GM21717 (cell line): ENCODE results near the gene RADIL.

Source experiments
- ATAC-seq: cut with Tn5 transposase; IDR thresholded peaks from one replicate; pipeline ENCODE4 v1.9.1; 2021; ENCODE audit warnings: mild to moderate bottlenecking, moderate library complexity; ENCODE audit not compliant: unreplicated experiment

RADIL gene

DNA sequence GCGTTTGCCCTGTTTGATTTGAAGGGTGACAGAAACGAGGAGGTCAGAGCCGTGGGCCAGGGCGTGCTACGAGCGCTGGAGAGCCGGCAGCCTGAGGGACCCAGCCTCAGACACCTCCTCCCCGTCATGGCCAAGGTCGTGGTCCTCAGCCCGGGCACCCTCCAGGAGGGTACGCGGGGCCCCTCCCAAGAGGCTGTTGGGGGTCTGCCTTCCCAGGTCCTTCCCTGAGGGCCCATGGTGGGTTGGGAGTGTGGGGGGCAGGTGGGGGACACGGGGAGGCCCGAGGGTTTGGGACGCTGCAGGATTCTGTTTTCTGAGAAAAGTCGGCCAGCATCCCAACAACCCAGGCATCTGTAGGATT lies 100.2 kb downstream of the RADIL start:
- ATAC-seq = no peak

DNA sequence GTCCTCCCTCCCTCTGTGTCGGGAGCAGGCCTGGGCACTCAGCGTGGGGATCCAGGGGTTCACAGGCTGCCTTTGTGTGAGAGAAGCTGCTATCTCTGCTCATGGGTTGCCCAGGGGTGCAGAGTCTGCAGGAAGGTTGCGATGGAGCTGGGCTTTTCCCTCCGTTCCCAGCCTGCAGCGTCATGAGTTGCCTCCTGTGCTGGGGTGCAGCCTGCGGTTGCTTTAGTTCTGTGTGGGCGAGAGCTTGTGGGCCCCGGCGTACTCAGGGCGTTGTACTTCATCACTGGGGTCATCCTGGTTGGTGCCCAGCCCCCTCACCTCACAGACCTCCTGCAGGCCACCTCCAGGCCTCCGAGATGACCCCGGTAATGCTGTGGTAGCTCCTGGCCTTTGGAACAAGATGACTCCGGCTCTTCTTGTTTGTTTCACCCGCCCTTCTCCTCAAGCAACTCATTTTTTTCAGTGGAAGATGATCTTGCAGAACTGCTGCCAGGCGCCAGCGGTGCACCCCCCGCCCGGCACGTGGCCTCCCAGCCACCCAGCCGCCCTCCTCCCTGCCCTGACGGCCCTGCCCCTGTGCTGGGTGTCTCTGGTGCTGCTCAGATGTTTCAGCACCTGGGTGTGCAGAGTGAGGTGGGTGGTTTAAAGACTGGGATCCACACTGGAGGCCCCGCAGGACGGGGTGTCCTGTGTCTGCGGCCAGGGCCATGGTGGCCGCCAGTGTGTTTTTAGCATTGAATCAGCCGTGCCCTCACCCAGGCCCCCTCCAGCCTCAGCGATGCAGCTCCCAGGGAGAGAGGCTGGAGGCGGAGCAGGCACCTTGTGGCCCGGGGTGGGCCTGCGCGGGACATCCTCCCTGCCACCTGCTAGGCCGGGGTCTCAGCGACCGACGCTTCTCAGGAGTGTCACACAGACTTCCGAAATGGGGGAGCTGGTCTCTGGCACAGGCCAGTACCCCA lies 100.9 kb downstream of the RADIL start:
- ATAC-seq = no peak

DNA sequence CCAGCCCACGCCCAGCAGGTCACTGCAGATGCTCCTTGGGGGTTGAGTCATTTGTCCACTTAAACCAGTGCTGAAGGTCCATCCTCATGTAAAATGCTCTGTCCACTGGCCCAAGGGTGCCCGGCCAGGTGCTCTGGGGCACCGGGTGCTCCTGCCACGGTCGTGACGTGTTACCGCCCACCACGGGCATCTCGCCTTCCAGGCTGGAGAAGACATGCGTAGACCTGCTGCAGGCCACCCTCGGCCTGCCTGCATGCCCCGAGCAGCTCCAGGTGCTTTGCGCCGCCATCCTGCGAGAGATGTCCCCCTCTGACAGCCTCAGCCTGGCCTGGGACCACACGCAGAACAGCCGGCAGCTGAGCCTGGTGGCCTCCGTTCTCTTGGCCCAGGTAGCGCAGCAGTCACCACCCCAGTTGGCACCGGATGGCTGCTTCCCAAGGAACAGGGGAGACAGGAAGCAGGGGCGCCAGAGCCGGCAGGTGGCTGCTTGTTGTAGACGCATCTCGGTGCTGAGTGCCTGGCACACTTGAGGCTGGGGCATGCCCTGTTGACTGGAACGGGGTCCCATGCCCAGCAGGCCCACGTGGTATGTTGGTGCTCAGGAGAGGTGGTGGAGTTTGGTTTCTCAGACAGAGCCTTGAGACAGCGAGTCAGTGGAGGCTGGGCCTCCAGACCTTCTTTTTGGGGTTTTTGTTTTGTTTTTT lies 102.0 kb downstream of the RADIL start:
- ATAC-seq = no peak

DNA sequence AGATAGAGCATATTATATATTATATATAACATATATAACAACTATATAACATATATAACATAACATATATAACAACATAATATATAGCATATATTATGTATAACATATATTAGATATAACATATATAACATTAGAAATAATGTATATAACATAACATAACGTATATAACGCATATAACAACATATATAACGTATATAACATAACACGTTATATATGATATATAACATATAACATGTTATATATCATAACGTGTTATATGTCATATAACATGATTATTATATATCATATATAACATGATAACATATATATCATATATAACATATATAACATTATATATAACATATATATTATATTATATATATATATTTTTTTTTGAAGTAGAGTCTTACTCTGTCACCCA lies 104.4 kb downstream of the RADIL start:
- no peak for ATAC-seq

DNA sequence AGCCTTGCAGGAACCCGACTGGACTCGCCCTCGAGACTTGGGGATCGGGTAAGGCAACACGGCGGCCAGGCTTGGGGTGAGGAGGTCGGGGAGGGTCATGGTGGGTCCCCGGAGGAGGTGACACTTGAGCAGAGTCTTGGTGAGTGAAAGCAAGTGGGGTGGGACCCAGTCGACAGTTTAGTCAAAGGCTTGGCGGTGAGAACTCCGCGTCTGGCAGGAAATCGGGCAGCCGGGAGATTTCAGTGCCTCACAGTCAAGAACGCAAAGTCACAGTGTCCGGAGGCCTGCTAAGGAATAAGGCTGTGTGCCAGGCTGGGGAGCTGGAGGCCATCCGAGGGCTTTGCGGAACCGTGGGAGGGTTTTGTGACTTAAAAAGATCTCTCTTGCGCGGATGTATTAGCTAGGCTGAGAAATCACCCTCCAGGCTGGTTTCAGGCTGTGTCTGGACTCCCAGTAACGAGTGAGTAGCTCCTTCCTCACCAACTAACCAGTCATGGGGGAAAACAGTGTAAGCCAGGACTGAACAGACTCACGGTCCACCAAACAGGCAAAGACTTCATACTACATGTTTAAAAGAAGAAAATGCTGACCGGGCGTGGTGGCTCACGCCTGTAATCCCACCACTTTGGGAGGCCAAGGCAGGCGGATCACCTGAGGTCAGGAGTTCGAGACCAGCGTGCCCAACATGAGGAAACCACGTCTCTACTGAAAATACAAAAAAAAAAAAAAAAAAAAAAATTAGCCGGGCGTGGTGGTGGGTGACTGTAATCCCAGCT lies 107.5 kb downstream of the RADIL start:
- peak; percentile 24 for ATAC-seq

DNA sequence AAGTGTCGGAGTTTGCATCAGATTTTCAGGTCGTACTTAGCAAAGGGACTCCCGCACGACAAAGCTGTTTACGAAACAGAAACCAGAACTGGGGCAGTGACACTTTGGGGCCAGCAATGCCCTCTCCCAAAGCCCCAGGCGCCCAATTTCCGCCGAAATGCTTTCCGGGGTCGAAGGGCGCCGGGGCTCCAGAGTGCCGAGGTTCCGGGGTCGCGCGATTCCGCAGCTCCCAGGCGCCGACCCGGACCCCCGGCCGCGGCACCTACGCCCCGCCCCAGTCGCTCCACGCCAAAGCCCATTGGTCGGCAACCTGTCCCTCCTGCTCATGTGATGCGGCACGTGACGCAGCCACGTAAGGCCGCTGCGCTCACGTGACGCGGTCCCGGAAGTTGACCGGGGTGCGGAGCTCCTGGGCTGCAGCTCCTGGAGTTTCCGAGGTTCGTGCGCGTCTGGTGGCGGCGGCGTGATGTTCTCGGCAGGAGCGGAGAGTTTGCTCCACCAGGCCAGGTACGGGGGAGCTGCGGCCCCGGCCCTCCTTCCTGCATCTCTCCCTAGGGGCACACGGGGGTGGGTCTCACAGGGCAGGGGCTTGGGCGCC lies 108.2 kb downstream of the RADIL start, which contains the start of gene AP5Z1:
TSS of gene AP5Z1 (plus strand) at position 374 of the 598 bp plus-strand sequence. CDS start at position 467, 93 bp downstream.
- ATAC-seq = peak; percentile 87

DNA sequence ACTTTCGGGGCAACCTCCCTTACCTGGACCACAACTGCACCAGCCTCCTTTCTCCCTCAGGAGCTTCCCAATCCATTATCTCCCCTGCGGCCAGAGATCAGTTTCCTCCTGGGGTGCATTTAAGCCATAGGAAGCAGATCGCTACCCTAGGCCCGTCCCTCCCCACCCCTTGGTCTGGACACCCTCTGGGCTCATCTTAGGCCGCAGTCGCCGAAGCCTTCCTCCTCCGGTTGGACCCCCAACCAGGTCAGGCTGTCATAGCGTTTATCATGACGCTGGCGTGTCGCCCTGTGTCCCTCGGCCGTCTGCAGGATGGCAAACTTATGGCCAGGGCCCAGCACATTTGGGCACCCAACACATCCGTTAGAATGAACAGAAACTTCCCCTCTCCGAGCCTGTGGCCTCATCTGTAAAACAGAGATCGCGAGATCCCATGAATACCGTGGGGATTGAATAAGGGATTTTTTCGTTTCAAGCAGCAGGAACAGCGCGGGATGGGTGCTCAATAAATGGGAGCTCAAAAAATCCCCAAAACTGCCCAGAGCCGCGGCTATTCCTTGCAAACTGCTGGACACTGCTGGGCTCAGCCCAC lies 108.8 kb downstream of the RADIL start:
- peak; percentile 35 for ATAC-seq

DNA sequence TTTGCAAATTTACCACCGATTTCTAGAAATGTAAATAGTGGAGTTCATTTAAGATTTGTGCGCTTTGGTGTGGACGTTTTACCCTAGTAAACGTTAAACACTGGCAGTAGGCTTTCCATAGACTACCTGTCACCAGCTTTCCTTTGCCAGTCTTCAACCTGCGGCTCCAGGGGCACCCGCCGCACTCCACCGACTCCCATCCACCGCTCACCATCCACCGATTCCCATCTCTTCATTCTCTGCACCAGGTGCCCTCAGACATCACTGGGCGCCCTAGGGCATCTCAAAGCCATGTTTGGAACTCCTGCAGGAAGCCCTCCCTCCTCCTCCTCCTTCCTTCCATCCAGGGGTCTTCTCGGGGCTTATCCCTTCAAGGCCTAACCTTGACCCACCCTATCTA lies 109.5 kb downstream of the RADIL start:
- no peak for ATAC-seq

DNA sequence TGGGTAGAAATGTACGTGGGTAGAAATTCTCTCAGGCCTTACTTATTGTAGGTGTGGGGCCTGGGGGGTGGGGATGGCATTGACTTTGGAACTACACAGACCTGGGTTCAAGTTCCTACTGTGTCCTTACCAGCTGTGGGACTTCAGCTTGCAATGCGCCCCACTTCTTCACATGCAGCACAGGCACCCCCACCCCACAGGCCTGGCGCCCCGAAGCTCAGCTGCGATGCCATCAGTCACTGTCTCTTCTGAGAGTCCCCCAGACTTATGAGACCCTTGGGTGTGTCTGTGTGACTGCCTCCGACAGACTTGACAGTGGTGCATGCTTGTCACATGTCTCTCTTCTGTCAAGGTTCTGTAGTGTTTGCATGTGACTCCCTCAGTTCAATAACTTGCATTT lies 111.2 kb downstream of the RADIL start:
- ATAC-seq = no peak

DNA sequence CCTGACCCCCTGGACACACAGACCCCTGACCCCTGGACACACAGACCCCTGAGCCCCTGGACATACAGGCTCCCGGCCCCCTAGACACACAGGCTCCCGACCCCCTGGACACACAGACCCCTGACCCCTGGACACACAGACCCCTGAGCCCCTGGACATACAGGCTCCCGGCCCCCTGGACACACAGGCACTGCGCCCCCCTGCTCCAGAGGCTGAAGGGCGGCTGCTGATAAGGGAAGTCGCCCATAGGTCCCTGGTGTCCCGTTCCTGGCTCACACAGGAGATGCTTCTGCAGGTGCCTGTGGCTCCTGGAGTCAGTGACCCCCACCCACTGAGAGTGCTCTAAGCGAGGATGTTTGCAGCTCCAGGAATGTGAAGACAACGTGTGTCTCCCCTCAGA lies 111.8 kb downstream of the RADIL start:
- no peak for ATAC-seq

DNA sequence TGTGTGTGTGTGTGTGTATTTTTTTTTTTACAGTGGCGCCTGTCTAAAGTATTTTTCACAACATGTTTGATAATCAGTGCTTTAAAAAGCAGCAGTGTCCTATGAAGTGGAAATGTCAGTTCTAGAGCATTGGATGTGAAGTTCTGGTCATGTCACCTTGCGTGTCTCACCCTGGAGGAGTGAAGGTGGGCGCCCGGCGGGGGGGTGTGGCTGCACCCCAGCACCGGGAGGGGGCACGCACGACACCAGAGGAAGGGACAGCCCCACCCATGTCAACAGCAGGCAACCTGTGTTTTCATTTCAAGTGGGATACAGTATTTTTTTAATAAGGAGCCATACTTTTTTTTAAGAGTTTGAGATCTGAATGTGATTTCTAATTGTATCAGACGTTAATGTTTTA lies 112.6 kb downstream of the RADIL start:
- no peak for ATAC-seq

DNA sequence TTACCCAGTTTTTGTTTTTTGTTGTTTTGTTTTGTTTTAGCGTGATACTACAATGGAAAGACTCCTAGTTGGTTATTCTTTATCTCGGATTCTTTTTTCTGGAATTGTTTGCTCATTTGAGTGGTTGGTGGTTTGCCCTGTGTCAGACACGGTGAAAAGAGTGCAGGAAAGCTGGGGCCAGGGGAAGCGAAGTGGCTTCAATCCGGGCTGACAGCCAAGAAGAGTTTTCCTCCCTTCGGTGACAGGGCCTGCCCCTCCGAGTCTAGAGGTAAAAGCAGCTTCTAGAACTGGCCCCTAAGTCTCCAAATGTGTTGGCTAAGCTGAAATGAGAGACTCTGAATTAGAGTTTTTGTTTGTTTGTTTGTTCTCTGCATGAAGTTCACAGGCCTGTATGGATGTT lies 113.8 kb downstream of the RADIL start:
- ATAC-seq = no peak

DNA sequence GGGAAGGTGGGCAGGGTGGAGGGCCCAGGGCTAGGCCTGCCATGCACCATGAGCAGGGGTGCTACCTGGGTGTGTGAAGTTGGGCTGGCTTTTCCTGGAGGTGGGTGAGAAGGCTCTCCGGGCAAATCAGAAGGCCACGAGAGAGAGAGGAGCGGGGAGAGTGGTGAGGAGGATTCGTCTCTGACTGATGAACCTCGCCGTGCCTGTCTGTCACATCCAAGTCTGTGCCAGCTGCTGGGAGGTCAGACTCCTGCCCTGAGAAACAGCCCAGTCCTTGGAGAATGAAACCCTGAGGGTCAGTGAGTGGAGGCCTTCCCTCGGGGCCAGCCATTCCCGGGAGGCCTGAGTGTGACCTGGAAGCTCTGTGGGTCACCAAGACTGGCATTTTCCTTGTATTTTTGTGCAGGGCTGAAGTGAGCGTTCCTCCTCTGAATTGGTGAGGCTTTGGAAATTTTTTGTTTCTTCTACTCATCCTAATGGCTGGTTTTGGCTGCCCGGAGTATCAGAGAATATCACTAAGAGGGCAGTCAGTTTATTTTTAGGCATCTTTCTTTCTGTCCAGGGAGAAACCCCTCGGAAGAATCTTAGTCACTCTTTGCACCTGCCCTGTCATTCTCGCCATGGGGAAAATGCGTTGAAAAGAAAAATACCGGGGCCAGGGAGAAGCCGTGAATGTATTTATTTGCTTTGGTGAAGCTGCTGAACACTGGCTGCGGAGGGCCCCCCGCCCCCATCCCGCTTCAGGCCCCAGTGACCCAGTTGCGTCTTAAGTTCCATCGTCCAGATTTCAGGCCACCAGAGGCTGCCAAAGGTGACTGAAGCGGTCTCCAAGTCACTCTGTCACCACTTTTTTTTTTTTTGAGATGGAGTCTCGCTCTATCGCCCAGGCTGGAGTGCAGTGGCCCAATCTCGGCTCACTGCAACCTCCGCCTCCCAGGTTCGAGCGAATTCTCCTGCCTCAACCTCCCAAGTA lies 114.6 kb downstream of the RADIL start:
- no peak for ATAC-seq

DNA sequence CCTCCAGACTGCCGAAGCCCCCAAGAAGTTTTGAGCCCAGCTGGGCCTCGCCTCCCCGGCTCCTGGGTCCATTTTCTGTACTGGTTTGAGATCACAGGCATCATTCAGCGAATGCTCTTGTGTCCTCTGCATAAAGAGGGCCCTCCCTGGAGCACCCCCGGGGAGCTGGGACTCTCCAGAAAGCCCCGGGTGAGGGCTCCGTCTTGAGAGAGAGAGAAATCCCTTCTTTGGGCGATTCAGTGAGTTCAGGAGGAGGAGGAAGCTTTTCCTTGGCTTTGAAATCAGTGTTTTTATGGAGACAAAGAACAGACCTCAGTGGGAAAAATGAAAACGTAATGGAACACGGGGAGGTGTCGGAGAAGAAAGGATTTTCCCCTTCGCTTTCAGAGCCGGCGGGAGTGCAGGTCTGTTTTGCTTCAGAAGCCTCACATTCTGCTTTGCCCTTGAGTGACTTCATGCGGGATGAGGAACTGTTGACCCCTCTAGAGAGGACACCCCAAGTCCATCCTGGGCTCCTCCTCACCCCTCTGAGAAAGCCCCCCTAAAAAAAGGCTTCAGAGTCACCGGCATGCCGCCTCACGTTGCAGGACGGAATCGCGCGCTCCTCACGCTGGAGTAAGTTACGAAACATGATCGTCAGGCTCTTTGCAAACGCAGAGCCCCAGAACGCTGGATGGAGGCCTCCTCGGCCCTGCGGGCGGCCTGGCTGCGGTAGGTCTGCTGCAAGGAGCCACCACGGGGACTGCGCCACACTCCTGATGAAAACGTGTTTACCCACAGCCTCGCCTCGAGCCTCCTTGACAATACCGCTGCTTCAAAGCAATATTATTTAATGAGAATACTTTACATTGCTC lies 116.6 kb downstream of the RADIL start:
- no peak for ATAC-seq

DNA sequence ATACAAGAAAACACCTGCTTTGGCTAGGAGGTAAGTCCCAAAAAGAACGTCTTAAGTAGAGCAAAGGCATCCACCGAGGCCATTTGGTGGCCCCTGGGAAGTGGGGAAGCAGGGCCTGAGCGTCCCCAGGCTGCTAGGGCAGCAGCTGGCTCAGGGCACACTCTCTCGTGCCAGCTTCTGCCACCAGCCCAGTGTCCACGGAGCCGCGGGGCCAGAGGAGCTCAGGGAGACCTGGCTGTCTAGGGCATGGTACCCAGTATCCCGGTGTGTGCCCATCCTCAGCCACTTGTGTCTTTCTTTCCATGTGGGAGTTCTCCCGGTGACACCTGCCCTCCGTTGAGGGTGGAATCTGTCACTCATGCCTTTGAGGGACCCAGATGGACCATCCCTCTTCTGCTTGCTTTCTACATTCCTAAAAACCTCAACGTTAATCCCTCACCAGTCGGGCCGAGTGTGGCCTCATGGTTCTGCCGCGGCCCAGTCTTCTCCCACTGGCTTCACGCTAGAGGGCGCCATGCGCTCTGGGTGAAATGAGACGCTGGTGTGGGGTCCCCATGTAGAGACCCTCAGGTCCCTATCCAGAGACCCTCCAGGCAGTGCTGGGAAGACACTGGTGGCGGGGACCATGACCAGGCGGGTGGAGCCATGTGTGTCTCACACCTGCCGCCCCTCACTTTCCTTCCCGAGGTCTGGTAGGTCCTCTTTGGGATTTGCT lies 117.6 kb downstream of the RADIL start:
- no peak for ATAC-seq

DNA sequence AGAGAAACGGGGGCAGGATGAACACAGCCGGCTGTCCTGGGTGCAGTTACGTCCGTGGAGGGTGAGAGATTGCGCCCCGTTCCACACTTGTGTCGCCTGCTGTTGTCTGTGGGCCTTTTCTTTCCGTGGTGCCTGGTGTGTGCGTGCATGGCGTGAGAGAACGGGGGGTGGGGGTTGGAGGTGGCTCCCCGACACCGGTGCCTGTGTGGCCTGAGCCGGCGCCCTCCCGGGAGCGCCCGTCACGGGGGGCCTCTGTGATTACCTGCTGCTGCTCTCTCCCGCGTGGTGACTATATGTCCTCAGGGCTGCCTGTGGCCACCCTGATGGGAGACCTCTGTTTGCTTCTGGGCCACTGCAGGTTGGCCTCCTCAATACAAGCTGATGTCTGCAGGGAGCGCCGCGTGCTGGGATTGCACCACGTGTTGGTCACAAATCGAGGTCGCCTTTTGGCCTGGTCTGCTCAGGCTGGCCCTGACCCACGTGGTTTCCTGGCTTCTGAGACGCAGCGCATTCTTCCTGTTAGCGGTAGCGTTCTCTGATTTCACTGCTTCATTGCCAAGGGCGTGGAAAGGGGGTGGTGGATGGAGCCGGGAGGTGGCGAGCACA lies 119.0 kb downstream of the RADIL start:
- ATAC-seq = no peak

DNA sequence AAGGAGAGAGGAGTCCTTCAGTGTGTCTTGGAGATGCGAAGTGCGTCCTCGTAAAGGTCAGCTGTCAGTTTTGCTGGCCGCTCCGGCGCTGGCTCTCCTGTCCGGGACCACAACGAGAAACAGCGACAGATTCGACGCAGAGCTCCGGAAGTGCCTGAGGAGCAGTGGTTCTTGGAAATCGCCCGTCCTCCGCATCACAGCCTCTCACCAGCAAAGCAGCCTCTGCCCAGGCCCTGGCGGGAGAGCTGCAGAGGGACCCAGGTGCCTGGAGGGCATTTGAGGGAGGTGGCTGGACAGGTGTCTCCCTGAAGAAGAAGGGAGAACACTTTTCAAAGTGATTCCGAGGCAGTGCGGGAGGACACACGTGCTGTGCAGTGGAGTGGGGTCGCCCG lies 119.7 kb downstream of the RADIL start:
- no peak for ATAC-seq
